Measurements from ENCODE around the gene ZSWIM6.

ZSWIM6 gene

DNA sequence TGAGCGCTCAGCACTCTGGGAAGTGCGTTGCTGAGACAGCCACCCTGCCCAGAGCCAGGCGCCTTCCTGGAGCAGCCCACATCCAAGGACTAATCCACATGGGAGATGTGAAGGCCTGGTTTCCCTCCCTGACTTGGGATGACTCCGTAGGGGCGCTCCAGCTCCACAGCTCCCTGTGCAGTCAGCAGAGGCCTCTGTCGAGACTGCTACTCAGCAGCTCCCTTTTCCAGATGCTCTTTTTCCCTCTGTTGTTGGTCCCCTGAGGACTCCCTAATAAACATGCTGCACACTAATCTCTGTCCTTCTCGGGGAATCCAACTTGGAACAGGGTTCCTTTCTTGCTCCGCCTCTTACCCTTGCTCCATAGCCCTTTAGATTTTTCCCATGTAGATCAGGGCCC lies 237.3 kb downstream of the ZSWIM6 start:
- Histone ChIP-seq H3K4me1 (ENCODE audit: insufficient read depth, low read length) (no peaks in the 10 kb centered on the region), H3K36me3 (ENCODE audit: insufficient read depth, low read length) (no peaks in the 10 kb centered on the region), H3K9ac (ENCODE audit: low read depth, low read length) (no peak overlapping the region), H3K9me3 (ENCODE audit: control insufficient read depth, insufficient read depth, low read length) (no peaks in the 10 kb centered on the region)

DNA sequence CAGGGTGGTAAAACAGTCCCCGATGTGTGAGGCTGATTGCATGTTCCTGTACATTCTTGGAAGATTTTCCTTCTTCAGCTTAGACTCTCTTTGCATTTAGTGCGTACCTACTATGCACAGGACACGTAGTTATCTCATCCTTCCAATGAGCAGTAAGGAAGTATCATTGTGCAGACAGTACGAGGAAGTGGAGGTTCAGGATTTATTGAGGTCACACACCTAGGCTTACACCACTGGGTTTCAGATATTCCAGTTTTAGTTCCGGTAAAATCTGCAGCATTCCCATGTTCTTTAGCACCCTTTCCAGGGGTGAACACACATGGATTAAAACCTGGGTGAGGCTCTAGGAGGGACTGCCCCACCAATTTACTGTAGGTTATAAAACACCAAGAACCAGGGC lies 238.7 kb downstream of the ZSWIM6 start:
- H3K36me3 ChIP-seq (ENCODE audit: insufficient read depth, low read length): no peaks in the 10 kb centered on the region
- no peak overlapping the region for H3K9ac ChIP-seq (ENCODE audit: low read depth, low read length)
- H3K4me1 ChIP-seq (ENCODE audit: insufficient read depth, low read length): no peaks in the 10 kb centered on the region
- H3K9me3 ChIP-seq (ENCODE audit: control insufficient read depth, insufficient read depth, low read length): no peaks in the 10 kb centered on the region

DNA sequence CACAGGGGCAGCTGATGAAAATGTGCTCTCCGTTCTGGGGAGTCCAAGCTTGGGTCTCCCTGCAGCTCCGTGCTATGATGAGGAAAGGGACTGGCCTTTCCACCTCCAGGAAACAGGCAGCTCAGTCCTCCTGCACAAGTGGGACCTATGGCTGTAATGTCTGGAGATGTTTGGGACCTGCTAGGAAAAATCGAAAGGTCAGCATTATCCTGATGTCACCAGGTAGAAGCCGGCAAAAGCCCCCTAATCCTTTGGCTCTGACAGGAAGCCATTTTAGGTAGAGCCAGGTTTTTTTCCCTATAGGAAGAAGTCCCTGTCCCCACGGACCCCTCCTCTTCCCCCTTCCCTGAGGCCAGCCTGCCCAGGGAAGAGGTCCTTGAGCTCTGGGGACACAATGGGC lies 240.9 kb downstream of the ZSWIM6 start:
- no peaks in the 10 kb centered on the region for H3K4me1 ChIP-seq (ENCODE audit: insufficient read depth, low read length)
- H3K9ac ChIP-seq (ENCODE audit: low read depth, low read length): no peak overlapping the region
- H3K9me3 ChIP-seq (ENCODE audit: control insufficient read depth, insufficient read depth, low read length): no peaks in the 10 kb centered on the region
- no peaks in the 10 kb centered on the region for H3K36me3 ChIP-seq (ENCODE audit: insufficient read depth, low read length)

DNA sequence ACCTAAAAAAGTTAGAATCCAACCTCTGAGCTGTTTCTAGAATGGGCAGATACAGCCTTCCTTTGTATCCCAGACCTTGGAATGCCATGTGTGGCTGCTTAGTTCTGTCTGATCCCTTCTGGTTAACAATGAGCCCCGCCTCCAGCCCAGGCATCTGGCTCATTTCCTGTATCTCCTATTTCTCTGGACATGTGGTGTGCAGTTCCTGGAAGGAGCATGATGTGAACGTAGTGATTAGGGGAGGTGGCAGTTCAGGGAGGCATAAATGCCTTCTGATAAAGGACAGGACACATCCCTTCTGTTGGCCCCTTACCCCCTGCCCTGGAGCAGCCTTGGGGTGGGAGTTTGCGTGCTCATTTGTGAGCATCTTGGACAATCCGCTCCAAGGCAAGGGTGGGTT lies 243.0 kb downstream of the ZSWIM6 start:
- Histone ChIP-seq H3K9me3 (ENCODE audit: control insufficient read depth, insufficient read depth, low read length) (no peaks in the 10 kb centered on the region), H3K36me3 (ENCODE audit: insufficient read depth, low read length) (no peaks in the 10 kb centered on the region), H3K9ac (ENCODE audit: low read depth, low read length) (no peak overlapping the region), H3K4me1 (ENCODE audit: insufficient read depth, low read length) (no peaks in the 10 kb centered on the region)

DNA sequence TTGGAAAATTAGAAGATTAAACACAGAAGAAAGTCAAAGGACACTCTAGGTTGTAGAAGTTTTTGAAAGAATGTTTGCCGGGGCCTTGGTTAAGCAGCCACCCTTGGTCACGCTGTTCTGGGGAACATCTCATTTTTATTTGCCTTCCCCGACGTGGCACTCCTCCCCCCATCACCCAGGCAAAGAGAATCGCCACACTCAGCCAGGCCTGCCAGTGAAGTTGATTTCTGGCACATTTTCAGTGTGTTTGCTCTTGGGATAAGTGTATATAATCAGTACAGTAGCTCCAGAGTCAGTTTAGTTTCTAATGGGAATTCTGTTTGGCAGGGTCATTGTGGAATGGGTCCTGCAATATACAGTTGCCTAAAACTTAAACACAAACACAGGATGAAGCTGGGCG lies 243.5 kb downstream of the ZSWIM6 start:
- Histone ChIP-seq H3K9ac (ENCODE audit: low read depth, low read length) (no peak overlapping the region), H3K9me3 (ENCODE audit: control insufficient read depth, insufficient read depth, low read length) (no peaks in the 10 kb centered on the region), H3K4me1 (ENCODE audit: insufficient read depth, low read length) (no peaks in the 10 kb centered on the region), H3K36me3 (ENCODE audit: insufficient read depth, low read length) (no peaks in the 10 kb centered on the region)

DNA sequence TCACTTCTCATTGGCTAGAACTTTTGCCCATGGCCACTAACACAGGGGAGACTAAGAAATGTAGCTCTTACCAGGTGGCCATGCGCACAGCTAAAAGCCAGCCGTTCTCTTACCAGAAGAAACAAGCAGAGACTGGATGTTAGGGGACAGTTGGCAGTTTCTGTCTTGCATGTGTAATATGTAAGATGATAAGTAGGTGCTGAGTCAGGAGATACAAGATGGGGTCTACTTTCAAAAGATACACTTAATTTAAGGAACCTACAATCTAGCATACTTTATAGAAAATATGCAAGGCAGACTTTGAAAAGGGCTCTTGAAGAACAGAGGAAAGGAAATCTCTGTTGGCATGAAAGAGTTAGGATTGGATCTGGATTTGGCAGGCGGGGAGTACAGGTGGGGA lies 244.5 kb downstream of the ZSWIM6 start:
- Histone ChIP-seq H3K9ac (ENCODE audit: low read depth, low read length) (no peak overlapping the region), H3K4me1 (ENCODE audit: insufficient read depth, low read length) (no peaks in the 10 kb centered on the region), H3K36me3 (ENCODE audit: insufficient read depth, low read length) (no peaks in the 10 kb centered on the region), H3K9me3 (ENCODE audit: control insufficient read depth, insufficient read depth, low read length) (no peaks in the 10 kb centered on the region)

DNA sequence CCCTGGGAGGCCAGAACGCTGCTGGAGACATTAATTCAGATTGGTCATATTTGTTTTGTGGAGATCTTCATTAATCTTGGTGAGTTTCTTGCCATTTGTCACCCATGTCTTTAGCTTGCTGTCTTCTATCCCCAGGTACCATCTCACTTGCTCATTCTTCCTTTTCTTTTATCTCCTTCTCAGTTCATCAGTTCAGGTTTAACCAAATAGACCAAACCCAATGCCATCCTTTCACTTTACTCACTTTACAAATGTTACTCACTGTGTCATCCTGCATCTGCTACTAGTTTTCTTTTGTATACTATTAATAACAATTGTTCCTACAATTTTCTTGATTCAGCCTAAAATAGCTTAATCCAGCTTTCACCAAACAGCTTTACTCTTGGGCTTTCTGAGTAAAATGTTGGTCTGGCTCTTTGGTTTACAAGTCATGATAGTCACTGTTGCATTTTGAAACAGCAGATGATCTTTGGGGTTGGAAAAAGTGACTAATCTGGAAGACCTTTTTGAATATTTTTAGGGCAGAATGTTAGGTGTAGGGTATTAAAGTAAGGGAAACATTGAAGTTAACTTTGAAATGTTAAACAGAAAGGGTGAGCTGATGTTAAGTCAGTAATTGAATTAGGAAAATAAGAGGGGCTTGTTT lies 246.9 kb downstream of the ZSWIM6 start:
- Histone ChIP-seq H3K9ac (ENCODE audit: low read depth, low read length) (no peak overlapping the region), H3K36me3 (ENCODE audit: insufficient read depth, low read length) (no peaks in the 10 kb centered on the region), H3K4me1 (ENCODE audit: insufficient read depth, low read length) (no peaks in the 10 kb centered on the region), H3K9me3 (ENCODE audit: control insufficient read depth, insufficient read depth, low read length) (no peaks in the 10 kb centered on the region)

DNA sequence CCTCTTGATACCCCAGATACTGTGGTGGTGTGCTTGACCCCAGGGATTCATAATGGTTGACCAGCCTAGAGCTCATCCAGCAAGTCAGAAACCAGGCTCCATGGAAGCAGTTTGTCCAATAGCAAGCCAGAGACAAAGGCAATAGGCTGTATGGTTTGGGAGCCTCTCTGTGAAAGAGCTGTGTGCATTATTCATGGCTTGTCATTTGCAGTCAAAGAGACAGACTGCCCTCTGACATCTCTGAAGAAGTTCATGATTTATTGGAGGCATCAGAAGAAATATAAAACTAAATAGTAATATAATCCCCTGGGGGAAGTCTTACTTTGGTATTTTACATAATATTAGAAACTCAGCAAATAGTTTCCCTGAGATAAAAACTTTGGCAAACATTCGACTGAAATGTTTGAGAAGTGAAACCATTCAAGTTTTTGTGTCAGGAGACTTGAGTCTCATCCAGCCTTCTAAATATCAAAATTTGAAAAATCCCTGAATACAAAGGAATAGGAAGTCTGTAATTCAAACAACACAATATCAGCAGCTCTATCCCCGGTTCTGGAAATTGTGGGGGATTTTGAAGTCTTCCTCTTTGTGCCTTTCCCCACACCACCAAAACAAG lies 250.3 kb downstream of the ZSWIM6 start:
- Histone ChIP-seq H3K36me3 (ENCODE audit: insufficient read depth, low read length) (no peaks in the 10 kb centered on the region), H3K9me3 (ENCODE audit: control insufficient read depth, insufficient read depth, low read length) (0 out of 2 replicates have a peak, but pooled peaks cover 2% of the 10 kb centered on the region), H3K9ac (ENCODE audit: low read depth, low read length) (no peak overlapping the region), H3K4me1 (ENCODE audit: insufficient read depth, low read length) (no peaks in the 10 kb centered on the region)

DNA sequence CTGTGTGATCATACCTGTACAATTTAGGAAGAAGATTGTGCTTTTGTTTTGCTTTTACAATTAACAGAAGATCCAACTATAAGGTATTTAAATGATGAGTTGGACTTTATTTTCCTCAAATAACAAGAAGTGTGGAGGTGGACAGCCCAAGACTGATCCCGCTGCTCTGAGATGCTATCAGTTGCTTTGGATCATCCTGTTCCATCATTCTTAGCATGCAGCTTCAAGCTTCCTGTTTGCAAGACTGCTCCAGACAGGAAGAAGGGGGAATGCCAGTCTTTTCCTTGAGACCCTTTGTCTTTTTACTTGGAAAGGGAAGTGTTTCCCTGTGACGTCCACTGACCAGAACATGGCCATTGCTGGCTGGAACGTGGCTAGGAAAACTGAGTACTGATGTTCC lies 250.8 kb downstream of the ZSWIM6 start:
- Histone ChIP-seq H3K36me3 (ENCODE audit: insufficient read depth, low read length) (no peaks in the 10 kb centered on the region), H3K4me1 (ENCODE audit: insufficient read depth, low read length) (no peaks in the 10 kb centered on the region), H3K9ac (ENCODE audit: low read depth, low read length) (no peak overlapping the region), H3K9me3 (ENCODE audit: control insufficient read depth, insufficient read depth, low read length) (0 out of 2 replicates have a peak, but pooled peaks cover 6% of the 10 kb centered on the region)

DNA sequence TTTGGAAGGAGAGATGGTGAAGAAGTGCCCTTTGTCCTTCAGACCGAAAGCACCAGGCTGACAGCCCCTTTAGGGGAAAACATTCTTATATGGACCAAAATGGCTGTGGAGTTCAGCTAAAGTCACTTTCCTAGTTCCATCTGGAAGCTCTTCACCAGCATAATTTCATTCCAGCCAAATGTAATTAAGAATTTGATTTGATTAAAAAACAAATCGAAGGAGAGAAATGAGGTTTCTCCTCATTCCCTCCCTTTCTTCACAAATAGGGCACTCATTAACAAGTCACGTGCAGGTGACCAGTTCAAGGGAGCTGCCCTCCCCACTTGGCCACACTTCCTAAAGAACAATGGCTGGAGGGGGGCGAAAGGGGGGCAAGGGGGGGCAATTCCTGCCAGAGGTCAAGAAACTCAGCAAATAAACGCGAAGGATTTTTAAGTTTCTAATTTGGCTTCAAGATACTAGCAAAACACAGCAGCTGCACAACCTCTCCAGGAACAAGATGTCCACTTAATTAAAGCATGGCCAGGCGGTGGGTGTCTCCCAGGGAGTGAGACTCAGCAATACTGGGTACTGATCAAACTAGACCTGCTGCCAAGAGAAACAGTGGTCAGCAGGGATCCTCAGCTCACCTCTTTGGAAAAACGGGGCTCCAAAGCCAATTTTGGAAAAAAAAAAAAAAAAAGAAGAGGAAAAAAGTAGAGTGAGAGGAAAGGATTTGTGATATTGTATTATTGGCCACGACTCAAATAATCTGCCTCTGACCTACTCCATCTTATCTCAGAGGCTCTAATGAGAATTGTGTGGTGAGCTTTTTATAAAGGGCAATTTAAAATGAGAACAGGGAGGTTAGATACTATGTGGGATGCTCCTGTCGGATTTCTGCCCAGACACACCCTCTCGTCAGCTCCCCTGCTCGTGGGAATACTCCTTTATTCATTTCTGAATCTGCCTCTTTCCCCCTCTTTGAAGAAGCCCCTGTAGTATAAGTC lies 254.3 kb downstream of the ZSWIM6 start:
- Histone ChIP-seq H3K4me1 (ENCODE audit: insufficient read depth, low read length) (no peaks in the 10 kb centered on the region), H3K9me3 (ENCODE audit: control insufficient read depth, insufficient read depth, low read length) (0 out of 2 replicates have a peak, but pooled peaks cover 6% of the 10 kb centered on the region), H3K36me3 (ENCODE audit: insufficient read depth, low read length) (no peaks in the 10 kb centered on the region), H3K9ac (ENCODE audit: low read depth, low read length) (no peak overlapping the region)

DNA sequence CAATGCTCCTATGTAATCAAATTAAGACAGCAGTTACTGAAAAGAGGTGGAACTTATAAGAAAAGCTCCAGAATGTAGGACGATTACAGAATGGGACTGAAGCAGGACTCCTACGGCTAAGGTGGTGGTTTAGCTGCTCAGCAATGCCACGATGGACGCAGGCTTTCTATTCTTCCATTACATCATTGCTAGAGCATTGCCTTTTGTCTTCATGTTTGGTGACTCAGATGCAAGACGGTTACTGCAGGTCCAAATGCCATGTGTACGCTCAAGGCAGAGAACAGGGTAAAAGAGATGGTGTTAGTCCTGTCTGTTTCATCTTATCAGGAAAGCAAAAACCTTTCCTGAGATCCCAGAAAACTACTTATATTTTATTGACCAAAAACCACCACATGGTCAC lies 255.1 kb downstream of the ZSWIM6 start:
- Histone ChIP-seq H3K36me3 (ENCODE audit: insufficient read depth, low read length) (no peaks in the 10 kb centered on the region), H3K9ac (ENCODE audit: low read depth, low read length) (no peak overlapping the region), H3K4me1 (ENCODE audit: insufficient read depth, low read length) (no peaks in the 10 kb centered on the region)

DNA sequence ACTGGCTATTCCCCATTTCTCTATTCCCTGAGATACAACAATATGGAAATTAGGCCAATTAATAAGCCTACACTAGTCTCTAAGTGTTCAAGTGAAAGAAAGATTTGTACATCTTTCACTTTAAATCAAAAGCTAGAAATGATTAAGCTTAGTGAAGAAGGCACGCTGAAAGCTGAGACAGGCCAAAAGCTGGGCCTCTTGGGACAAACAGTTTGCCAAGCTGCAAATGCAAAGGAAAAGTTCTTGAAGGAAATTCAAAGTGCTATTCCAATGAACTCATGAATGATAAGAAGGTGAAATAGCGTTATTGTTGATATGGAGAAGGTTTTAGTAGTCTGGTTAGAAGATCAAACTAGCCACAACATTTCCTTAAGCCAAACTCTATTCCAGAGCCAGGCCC lies 256.2 kb downstream of the ZSWIM6 start:
- H3K4me1 ChIP-seq (ENCODE audit: insufficient read depth, low read length): no peaks in the 10 kb centered on the region
- 0 out of 2 replicates have a peak, but pooled peaks cover 6% of the 10 kb centered on the region for H3K9me3 ChIP-seq (ENCODE audit: control insufficient read depth, insufficient read depth, low read length)
- H3K36me3 ChIP-seq (ENCODE audit: insufficient read depth, low read length): no peaks in the 10 kb centered on the region
- no peak overlapping the region for H3K9ac ChIP-seq (ENCODE audit: low read depth, low read length)

More for the DNA sequence above, 255.1 kb downstream of the ZSWIM6 start:
- 0 out of 2 replicates have a peak, but pooled peaks cover 6% of the 10 kb centered on the region for H3K9me3 ChIP-seq (ENCODE audit: control insufficient read depth, insufficient read depth, low read length)

DNA sequence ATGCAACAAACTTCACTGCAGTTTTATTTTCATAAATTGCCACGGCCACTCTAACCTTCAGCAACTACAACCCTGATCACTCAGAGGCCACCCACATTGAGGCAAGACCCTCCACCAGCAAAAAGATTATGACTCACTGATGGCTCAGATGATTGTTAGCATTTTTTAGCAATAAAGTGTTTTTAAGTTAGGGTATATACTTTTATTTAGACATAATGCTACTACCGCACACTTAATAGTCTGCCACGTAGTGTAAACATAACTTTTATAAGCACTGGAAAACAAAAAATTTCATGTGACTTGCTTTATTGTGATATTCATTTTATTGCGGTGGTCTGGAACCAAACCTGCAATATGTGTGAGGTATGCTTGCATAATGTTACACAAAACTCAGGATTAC lies 257.9 kb downstream of the ZSWIM6 start:
- H3K36me3 ChIP-seq (ENCODE audit: insufficient read depth, low read length): no peaks in the 10 kb centered on the region
- 0 out of 2 replicates have a peak, but pooled peaks cover 6% of the 10 kb centered on the region for H3K9me3 ChIP-seq (ENCODE audit: control insufficient read depth, insufficient read depth, low read length)
- no peak overlapping the region for H3K9ac ChIP-seq (ENCODE audit: low read depth, low read length)
- no peaks in the 10 kb centered on the region for H3K4me1 ChIP-seq (ENCODE audit: insufficient read depth, low read length)

DNA sequence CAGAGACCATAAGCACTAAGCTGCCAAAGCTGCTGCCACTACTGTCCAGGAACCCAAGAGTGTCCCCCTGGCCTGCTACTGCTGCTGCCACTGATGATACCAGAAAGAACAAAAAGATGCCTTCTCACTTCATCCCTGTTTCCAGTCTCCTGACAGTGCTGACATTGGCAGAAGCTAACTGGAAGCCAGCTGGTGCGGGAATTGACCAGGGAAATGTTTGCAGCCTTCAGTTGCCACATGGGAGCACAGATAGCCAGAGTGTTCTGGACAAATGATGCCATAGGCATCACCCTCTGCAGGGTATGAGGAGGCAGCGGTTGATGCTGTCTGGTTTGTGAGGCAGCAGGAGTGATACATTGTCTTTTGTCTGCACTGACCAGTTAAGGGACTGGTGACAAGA lies 258.4 kb downstream of the ZSWIM6 start:
- Histone ChIP-seq H3K9ac (ENCODE audit: low read depth, low read length) (no peak overlapping the region), H3K36me3 (ENCODE audit: insufficient read depth, low read length) (no peaks in the 10 kb centered on the region), H3K9me3 (ENCODE audit: control insufficient read depth, insufficient read depth, low read length) (0 out of 2 replicates have a peak, but pooled peaks cover 6% of the 10 kb centered on the region), H3K4me1 (ENCODE audit: insufficient read depth, low read length) (no peaks in the 10 kb centered on the region)
